22Rv1 (cell line): Measurements from ENCODE around the gene PLD1.

ENCODE experiments used
- CTCF ChIP-seq: fragments of 450-650 bp; IDR thresholded peaks from 2 replicates; pipeline ENCODE4 v1.5.1; 2017; ENCODE audit warnings: mild to moderate bottlenecking
- ZFX ChIP-seq: fragments of 450-650 bp; IDR thresholded peaks from 2 replicates; pipeline ENCODE4 v1.6.1; 2017; ENCODE audit warnings: antibody characterized with exemption, borderline replicate concordance

GRCh38 chr3:171672124-171672523 is 138.2 kb downstream of the PLD1 start:
- TF ChIP-seq CTCF (no peak), ZFX (no peak)
